ENCODE measurements around the gene AOPEP.

GRCh38 chr9:95091601-95092261, 365.2 kb downstream of the AOPEP start:
- no peak for TF ChIP-seq CTCF (IDR thresholded peaks at IDR 0.05)
- TF ChIP-seq POLR2AphosphoS5 (IDR thresholded peaks at IDR 0.05), result no peak

Data from suprapubic skin (tissue), 3 donors.